LNCaP clone FGC (cell line): ENCODE results near the gene KLHL35.

Source experiments
- DNase-seq: peaks from one replicate; pipeline ENCODE4 v3.0.0-alpha.2; 2011; ENCODE audit warnings: low read depth
- H3K4me3 ChIP-seq: 2 replicates; pipeline ENCODE4 v1.5.1; 2011; ENCODE audit warnings: mild to moderate bottlenecking, low read depth, low read length, control low read depth
- TF ChIP-seq, protein P1 (sequence below): IDR thresholded peaks from 2 replicates; pipeline ENCODE4 v1.5.1; 2012; ENCODE audit warnings: mild to moderate bottlenecking; ENCODE audit not compliant: control insufficient read depth, insufficient read depth; ENCODE audit errors: extremely low read depth

The KLHL35 gene

DNA sequence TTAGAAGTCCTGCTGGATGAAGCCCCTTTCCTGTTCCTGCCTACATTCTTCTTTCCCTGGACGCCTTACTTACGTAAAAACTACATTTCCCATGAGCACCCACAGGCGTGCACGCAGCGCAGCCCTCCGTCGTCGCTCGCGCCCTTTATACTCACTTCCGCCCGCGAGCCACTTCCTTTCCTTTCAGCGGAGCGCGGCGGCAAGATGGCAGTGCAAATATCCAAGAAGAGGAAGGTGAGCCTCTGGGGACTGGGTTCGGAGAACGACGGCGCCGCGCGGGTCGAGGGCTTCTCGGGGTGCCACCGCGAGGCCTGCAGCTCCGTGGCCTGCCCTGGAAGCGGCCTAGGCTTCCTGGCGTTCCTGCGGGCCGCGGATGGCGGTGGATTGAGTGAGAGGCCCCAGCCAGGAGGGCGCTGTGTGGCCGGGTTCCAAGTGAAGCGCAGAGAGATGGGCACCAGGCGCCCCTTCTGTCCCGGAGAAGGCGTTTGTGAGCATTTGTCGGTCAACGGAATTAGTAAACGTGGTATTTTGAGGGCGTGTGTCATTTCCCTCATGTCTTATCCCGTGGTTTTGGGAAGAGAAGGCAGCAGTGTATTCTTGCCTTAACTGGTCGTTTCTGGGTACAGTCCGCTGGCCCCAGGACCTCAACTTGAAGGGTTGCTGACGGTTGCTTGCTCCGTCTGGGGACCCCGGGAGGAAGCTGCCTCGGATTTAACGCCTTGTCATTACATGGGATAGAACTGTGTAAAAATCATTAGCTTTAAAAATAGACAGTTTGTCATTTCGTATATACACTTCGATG, 33.5 kb downstream of the KLHL35 start, which contains the start of gene RPS3:
Gene RPS3, plus strand, starts transcription at position 175 of the 802 bp plus-strand sequence. Its CDS starts 30 bp downstream, at position 205.
- peak within 1 kb of the TSS; percentile 70 for H3K4me3 ChIP-seq
- peak; percentile 76 for DNase-seq
- TF ChIP-seq, protein P1, sequence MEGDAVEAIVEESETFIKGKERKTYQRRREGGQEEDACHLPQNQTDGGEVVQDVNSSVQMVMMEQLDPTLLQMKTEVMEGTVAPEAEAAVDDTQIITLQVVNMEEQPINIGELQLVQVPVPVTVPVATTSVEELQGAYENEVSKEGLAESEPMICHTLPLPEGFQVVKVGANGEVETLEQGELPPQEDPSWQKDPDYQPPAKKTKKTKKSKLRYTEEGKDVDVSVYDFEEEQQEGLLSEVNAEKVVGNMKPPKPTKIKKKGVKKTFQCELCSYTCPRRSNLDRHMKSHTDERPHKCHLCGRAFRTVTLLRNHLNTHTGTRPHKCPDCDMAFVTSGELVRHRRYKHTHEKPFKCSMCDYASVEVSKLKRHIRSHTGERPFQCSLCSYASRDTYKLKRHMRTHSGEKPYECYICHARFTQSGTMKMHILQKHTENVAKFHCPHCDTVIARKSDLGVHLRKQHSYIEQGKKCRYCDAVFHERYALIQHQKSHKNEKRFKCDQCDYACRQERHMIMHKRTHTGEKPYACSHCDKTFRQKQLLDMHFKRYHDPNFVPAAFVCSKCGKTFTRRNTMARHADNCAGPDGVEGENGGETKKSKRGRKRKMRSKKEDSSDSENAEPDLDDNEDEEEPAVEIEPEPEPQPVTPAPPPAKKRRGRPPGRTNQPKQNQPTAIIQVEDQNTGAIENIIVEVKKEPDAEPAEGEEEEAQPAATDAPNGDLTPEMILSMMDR = no peak

DNA sequence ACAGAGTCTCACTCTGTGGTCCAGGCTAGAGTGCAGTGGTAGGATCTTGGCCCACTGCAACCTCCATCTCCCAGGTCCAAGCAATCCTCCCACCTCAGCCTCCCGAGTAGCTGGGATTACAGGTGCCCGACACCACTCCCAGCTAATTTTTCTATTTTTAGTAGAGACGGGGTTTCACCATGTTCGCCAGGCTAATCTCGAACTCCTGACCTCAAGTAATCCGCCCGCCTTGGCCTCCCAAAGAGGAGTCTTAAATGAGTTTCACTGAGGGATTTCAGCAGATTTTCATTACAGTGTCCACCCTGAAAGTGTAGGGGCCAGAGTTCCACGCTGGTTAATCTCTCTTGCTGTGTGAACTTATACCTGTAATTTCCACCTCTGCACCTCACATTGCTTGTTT, 34.1 kb downstream of the KLHL35 start:
- TF ChIP-seq, protein P1 = no peak
- H3K4me3 ChIP-seq = peak overlapping the region; percentile 70; the same call in 1 of the 2 replicates
- DNase-seq = no peak

DNA sequence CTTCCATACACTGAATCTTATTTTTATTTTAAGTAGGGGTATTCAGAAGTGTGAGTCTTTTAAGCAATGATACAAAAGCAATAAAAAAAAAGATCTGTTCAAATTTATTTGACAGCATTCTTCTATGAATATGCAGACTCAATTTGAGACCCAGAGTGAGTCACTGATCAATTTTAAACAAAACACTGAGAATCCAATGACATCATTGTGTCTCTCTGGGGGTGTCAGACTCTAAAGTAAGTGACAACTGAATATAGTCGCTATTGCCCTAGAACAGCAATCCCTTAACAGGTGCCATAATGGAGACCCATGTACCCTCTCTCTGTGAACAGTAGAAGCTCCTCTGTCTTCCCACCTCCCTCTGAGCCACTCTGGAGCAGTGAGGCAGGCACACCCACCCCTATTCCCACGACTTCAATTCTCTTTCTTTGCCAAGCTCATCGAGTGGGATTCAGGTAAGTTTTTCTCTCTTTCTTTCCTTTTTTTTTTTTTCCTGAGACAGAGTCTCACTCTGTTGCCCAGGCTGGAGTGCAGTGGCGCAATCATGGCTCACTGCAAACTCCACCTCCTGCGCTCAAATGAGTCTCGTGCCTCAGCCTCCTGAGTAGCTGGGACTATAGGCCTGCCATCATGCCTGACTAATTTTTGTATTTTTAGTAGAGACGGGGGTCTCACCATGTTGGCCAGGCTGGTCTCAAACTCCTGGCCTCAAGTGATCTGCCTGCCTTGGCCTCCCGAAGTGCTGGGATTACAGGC, 38.7 kb downstream of the KLHL35 start:
- DNase-seq = no peak
- TF ChIP-seq, protein P1 = no peak
- H3K4me3 ChIP-seq = no peak overlapping the region

DNA sequence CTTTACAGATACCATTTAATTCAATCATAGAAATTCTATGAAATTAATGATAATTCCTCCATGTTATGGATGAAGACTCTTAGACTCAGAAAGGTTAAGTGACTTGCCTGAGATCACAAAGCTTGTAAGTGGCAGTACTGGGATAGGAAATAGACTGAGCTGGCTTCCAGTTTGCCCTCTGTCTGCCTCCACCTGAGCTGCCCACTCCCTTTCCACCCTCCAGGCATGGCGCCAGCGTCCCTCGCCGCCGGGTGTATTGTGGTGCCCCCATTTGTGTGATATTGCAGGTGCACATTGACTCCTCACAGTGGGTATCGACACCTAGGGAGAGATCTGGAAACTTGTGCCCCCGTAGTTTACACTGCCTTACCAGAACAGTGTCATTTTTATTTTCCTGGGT, 43.1 kb downstream of the KLHL35 start:
- TF ChIP-seq, protein P1 = no peak
- no peak for DNase-seq
- no peak overlapping the region for H3K4me3 ChIP-seq

DNA sequence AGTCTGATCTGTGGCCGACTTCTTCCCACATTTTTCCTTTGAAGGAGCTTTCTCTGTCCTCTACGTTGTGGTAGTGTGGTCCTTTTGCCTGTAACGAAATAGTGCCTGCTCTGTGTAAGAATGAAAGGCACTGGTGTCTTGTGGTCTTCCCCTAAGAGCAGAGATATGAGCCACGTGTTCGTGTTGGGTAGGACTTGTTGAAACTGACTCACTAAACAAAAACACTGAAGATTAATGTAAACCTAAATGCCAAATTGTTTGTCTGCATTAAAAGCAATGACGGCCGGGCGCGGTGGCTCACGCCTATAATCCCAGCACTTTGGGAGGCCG, 43.8 kb downstream of the KLHL35 start:
- no peak overlapping the region for H3K4me3 ChIP-seq
- no peak for DNase-seq
- TF ChIP-seq, protein P1 = no peak

DNA sequence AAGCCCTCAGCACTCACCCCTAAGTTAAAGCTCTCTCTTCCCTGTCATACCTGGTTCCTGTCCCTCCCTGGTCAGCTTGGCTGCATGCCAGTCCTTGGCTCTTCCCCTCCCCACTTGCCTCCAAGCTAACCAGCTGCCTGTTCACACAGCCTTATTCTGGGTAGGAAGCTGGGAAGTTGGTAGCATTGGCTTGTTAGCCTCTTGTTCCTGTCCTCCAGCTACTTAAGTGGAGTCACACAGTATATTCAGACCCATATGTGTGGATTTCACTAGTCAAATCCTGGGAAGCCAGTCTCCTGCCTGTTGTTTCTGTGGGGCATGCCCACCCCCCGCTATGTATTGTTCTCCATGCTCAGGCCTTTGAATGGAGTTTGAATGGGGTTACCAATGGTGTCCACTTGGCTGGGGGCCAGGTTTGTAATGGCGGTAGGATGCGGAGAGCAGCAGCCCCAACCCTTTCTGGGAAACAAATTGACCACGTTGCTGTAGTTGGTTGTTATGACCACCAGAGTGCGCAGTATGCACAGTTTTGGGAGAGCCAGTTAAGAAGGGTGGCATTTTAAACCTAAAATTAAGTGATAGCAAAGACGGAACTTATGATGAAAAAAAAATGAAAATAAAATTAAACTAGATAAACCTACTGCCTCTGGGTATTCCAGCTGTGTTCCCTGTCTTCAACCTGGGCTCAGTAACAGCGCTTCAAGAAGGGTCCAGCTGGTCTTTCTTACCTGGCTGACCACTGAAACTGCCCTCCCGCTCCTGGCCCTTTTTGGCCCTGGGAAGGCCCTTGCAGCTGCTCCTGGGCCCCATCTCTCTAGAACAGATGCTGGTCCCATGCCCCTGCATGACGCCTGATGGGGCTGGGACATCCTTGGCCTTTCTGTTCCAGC, 44.4 kb downstream of the KLHL35 start:
- no peak for DNase-seq
- TF ChIP-seq, protein P1 = peak; percentile 86
- no peak overlapping the region for H3K4me3 ChIP-seq
